A549 (cell line): ENCODE measurements around the gene TNNT2. TPM values are rescaled to one million over a fixed set of nuclear protein-coding genes. Genes with fewer than 3 reads are reported as not detected.

ENCODE experiments used
- ATAC-seq, 2 experiments: fragments of 200-7000 bp in 1 of 2; fragments of >200 bp in 1 of 2; cut with Nextera tagmentation in 1 of 2; cut with Tn5 transposase in 1 of 2; 3 replicates each; pipeline versions ENCODE4 v1.8.0 to v1.9.1; 2018 to 2020; ENCODE audit warnings: mild to moderate bottlenecking in 1 of 2, moderate library complexity in 1 of 2
- CTCF ChIA-PET: fragments of 300-600 bp; sonication (Branson Sonifier 250); formaldehyde crosslinking; extraction: SDS; loops from one replicate; lab custom pipeline; 2021; ENCODE audit warnings: antibody characterized with exemption, inconsistent platforms; lab: Yijun Ruan, JAX
- POLR2A ChIA-PET: fragments of 350-600 bp; formaldehyde crosslinking; extraction: SDS; loops from one replicate; lab custom pipeline; 2021; ENCODE audit warnings: antibody characterized with exemption, inconsistent platforms; lab: Yijun Ruan, JAX
- DNase-seq, 2 experiments: peaks; one replicate each; pipeline versions ENCODE4 v3.0.0 to v3.0.0-alpha.2; 2011 to 2016; ENCODE audit warnings: low read depth in 1 of 2, low spot score in 1 of 2
- FAIRE-seq: peaks from 2 replicates; lab custom pipeline; 2011; peaks lifted over from hg19 to GRCh38; lab: Jason Lieb, UNC
- H3K27ac ChIP-seq, 2 experiments: fragments of >200 bp; sonication (Bioruptor Twin); formaldehyde crosslinking; 3 replicates each; pipeline ENCODE4 v1.5.1; 2016 to 2017
- H3K4me1 ChIP-seq: fragments of >200 bp; sonication (Bioruptor Twin); formaldehyde crosslinking; 3 replicates; pipeline ENCODE4 v1.6.1; 2016
- H3K4me2 ChIP-seq: fragments of >200 bp; sonication (Bioruptor Twin); formaldehyde crosslinking; 3 replicates; pipeline ENCODE4 v1.6.1; 2016
- H3K4me3 ChIP-seq: fragments of >200 bp; sonication (Bioruptor Twin); formaldehyde crosslinking; 3 replicates; pipeline ENCODE4 v1.5.1; 2016
- H3K9me3 ChIP-seq: fragments of >200 bp; sonication (Bioruptor Twin); formaldehyde crosslinking; 3 replicates; pipeline ENCODE4 v1.6.1; 2016
- BHLHE40 ChIP-seq: IDR thresholded peaks from 2 replicates; pipeline ENCODE4 v1.6.1; 2012; ENCODE audit warnings: low read depth, low read length, inconsistent platforms
- CBX8 ChIP-seq: fragments of 200-600 bp; sonication (generic); IDR thresholded peaks from 2 replicates; pipeline ENCODE4 v1.6.1; 2016
- CEBPB ChIP-seq, 2 experiments: fragments of >200 bp in 1 of 2; sonication (Bioruptor Twin) in 1 of 2; formaldehyde crosslinking in 1 of 2; IDR thresholded peaks; 2 replicates each; pipeline ENCODE4 v1.6.1; 2012 to 2016
- CHD4 ChIP-seq: fragments of 200-600 bp; sonication (generic); IDR thresholded peaks from 2 replicates; pipeline ENCODE4 v1.6.1; 2016; ENCODE audit warnings: antibody characterized with exemption, mild to moderate bottlenecking, borderline replicate concordance
- GATA3 ChIP-seq: IDR thresholded peaks from 2 replicates; pipeline ENCODE4 v1.6.1; 2012; ENCODE audit warnings: borderline replicate concordance
- HOXA7 ChIP-seq: fragments of 250-450 bp; sonication (Bioruptor Pico); IDR thresholded peaks from 2 replicates; pipeline ENCODE4 v1.5.0; 2020; ENCODE audit warnings: mild to moderate bottlenecking, moderate library complexity
- JUNB ChIP-seq: fragments of >200 bp; sonication (Bioruptor Twin); formaldehyde crosslinking; IDR thresholded peaks from 2 replicates; pipeline ENCODE4 v1.6.1; 2016
- KDM1A ChIP-seq: fragments of 200-600 bp; sonication (generic); IDR thresholded peaks from 2 replicates; pipeline ENCODE4 v1.6.1; 2016; ENCODE audit warnings: low read depth, mild to moderate bottlenecking
- KDM5A ChIP-seq: fragments of 200-600 bp; sonication (generic); IDR thresholded peaks from 2 replicates; pipeline ENCODE4 v1.6.1; 2016; ENCODE audit warnings: antibody characterized with exemption, mild to moderate bottlenecking
- NPAS2 ChIP-seq: fragments of 250-450 bp; sonication (Bioruptor Pico); IDR thresholded peaks from 2 replicates; pipeline ENCODE4 v1.8.0; 2022; ENCODE audit warnings: mild to moderate bottlenecking, moderate library complexity, borderline replicate concordance
- RAD21 ChIP-seq, 2 experiments: fragments of >200 bp in 1 of 2; sonication (Bioruptor Twin) in 1 of 2; formaldehyde crosslinking in 1 of 2; IDR thresholded peaks in 1 of 2; conservative IDR thresholded peaks in 1 of 2; 2 replicates in 1 of 2; 3 replicates in 1 of 2; pipeline ENCODE4 v1.6.1; 2012 to 2018; ENCODE audit warnings: inconsistent platforms in 1 of 2
- RFX5 ChIP-seq: fragments of 450-650 bp; IDR thresholded peaks from 2 replicates; pipeline ENCODE4 v1.7.1; 2014; ENCODE audit warnings: antibody characterized with exemption, mild to moderate bottlenecking, moderate library complexity
- RNF2 ChIP-seq: fragments of 200-600 bp; sonication (generic); IDR thresholded peaks from 2 replicates; pipeline ENCODE4 v1.6.1; 2016; ENCODE audit warnings: low read depth, mild to moderate bottlenecking, antibody characterized with exemption, moderate library complexity, borderline replicate concordance
- TFCP2L1 ChIP-seq: fragments of 250-450 bp; sonication (Bioruptor Pico); IDR thresholded peaks from 2 replicates; pipeline ENCODE4 v1.5.0; 2021; ENCODE audit warnings: mild to moderate bottlenecking
- ZFP36 ChIP-seq: fragments of 450-650 bp; IDR thresholded peaks from 2 replicates; pipeline ENCODE4 v1.6.1; 2014; ENCODE audit warnings: borderline replicate concordance; ENCODE audit not compliant: partially characterized antibody
- ZNF302 ChIP-seq: fragments of 250-450 bp; sonication (Bioruptor Pico); IDR thresholded peaks from 2 replicates; pipeline ENCODE4 v1.9.0; 2021; ENCODE audit warnings: inconsistent platforms, mild to moderate bottlenecking, moderate library complexity
- WGBS: methylation state at CpG from one replicate; pipeline ENCODE4 v1.1.6; 2017; ENCODE audit errors: missing lambda C conversion rate; 5-methylcytosine and 5-hydroxymethylcytosine counted together
- polyA plus RNA-seq, 4 experiments: library from polyadenylated mRNA; depleted of rRNA in 3 of 4; stranded (reverse); fragments of >200 nt; fragmentation: RNase III in 1 of 4; extraction: RNeasy Plus Mini Kit Qiagen cat#74134 plus additional on column Dnase treatment in 1 of 4; gene quantifications; 2 replicates in 3 of 4; 3 replicates in 1 of 4; pipeline ENCODE4 v1.2.3, GENCODE V29; 2011 to 2017
- TF ChIP-seq, protein P1 (sequence below): IDR thresholded peaks from 2 replicates; pipeline ENCODE4 v1.6.1; 2012; ENCODE audit warnings: low read depth, borderline replicate concordance
- TF ChIP-seq, protein P2 (sequence below): fragments of 150-350 bp; IDR thresholded peaks from 2 replicates; pipeline ENCODE4 v1.6.1; 2014; ENCODE audit warnings: low read depth, mild to moderate bottlenecking, low read length
- TF ChIP-seq, protein P3 (sequence below): fragments of 250-450 bp; sonication (Bioruptor Pico); IDR thresholded peaks from 2 replicates; pipeline ENCODE4 v1.5.0; 2020; ENCODE audit warnings: low read depth, mild to moderate bottlenecking, moderate library complexity

The TNNT2 gene
- polyA plus RNA-seq, 2 of the 4 experiments (the other 2 are of a cell fraction) = 0.09 TPM; not detected in 1

DNA sequence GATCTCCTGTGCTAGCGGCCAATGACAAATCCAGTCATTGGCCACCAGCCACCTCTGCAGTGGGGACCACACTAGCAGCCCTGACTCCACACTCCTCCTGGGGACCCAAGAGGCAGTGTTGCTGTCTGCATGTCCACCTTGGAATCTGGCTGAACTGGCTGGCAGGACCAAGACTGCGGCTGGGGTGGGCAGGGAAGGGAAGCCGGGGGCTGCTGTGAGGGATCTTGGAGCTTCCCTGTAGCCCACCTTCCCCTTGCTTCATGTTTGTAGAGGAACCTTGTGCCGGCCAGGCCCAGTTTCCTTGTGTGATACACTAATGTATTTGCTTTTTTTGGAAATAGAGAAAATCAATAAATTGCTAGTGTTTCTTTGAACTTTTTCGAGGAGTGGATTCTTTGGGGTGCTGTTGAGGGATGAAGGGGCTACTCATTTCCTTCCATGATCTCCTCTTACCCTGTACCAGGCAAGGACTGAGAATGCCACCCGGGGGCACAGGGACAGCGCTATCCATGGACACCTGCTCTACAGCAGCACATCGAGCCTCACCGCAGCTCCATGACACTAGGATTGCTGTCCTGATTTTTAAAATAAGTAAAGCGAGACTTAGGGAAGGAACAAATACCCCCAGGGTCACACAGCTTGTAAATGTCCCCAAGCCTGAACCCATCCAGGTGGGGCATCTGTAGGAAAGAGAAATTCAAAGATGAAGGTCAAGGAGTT, 44.7 kb downstream of the TNNT2 start:
- no peak overlapping the region for H3K4me3 ChIP-seq
- POLR2A ChIA-PET = no interaction called here
- H3K4me2 ChIP-seq = no peak overlapping the region
- ATAC-seq (no peak), FAIRE-seq (no peak), DNase-seq (no peak)
- CTCF ChIA-PET = interaction anchor here (1.9 to 5.1 kb wide), 4 partner anchors 15 to 79 kb away, joined by 4 to 32 read pairs (median 14); no protein-coding TSS in a partner anchor
- TF ChIP-seq JUNB (no peak), CEBPB (IDR thresholded peaks at IDR 0.05) (no peak), CBX8 (no peak), CHD4 (no peak), ZFP36 (no peak), KDM1A (no peak), HOXA7 (CRISPR knock-in tag) (no peak)
- TF ChIP-seq, protein P1, sequence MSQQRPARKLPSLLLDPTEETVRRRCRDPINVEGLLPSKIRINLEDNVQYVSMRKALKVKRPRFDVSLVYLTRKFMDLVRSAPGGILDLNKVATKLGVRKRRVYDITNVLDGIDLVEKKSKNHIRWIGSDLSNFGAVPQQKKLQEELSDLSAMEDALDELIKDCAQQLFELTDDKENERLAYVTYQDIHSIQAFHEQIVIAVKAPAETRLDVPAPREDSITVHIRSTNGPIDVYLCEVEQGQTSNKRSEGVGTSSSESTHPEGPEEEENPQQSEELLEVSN = no peak
- H3K4me1 ChIP-seq = no peaks in the 10 kb centered on the region
- WGBS = 81% methylated on average over 10 of the region's 10 CpGs
- H3K9me3 ChIP-seq = no peaks in the 10 kb centered on the region
- no peak overlapping the region for H3K27ac ChIP-seq

DNA sequence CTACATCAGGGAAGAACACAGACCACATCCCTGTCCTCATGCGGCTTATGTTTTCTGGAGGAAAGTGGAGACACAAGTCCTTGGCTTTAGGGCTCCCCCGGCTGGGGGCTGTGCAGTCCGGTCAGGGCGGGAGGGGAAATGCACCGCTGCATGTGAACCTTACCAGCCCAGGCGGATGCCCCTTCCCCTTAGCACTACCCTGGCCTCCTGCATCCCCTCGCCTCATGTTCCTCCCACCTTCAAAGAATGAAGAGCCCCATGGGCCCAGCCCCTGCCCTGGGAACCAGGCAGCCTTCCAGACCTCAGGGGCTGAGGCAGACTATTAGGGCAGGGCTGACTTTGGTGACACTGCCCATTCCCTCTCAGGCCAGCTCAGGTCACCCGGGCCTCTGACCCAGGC, 45.5 kb downstream of the TNNT2 start:
- WGBS = 76% methylated on average over 8 of the region's 8 CpGs
- CTCF ChIA-PET = interaction anchor here (1.9 to 5.1 kb wide), 4 partner anchors 15 to 78 kb away, joined by 4 to 32 read pairs (median 14); no protein-coding TSS in a partner anchor
- no peaks in the 10 kb centered on the region for H3K9me3 ChIP-seq
- H3K27ac ChIP-seq = no peak overlapping the region
- H3K4me2 ChIP-seq = no peak overlapping the region
- ATAC-seq = no peak
- no peak for TF ChIP-seq TFCP2L1 (CRISPR knock-in tag)
- TF ChIP-seq NPAS2 = no peak
- TF ChIP-seq, protein P2, sequence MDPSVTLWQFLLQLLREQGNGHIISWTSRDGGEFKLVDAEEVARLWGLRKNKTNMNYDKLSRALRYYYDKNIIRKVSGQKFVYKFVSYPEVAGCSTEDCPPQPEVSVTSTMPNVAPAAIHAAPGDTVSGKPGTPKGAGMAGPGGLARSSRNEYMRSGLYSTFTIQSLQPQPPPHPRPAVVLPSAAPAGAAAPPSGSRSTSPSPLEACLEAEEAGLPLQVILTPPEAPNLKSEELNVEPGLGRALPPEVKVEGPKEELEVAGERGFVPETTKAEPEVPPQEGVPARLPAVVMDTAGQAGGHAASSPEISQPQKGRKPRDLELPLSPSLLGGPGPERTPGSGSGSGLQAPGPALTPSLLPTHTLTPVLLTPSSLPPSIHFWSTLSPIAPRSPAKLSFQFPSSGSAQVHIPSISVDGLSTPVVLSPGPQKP = no peak
- TF ChIP-seq ZNF302 (CRISPR knock-in tag) = no peak
- no peak for TF ChIP-seq GATA3
- TF ChIP-seq RAD21 (conservative IDR thresholded peaks at IDR 0.05 in 1 of 2, IDR thresholded peaks at IDR 0.05 in 1 of 2) = no peak
- TF ChIP-seq RNF2 = no peak
- TF ChIP-seq RFX5 = no peak
- TF ChIP-seq, protein P3, sequence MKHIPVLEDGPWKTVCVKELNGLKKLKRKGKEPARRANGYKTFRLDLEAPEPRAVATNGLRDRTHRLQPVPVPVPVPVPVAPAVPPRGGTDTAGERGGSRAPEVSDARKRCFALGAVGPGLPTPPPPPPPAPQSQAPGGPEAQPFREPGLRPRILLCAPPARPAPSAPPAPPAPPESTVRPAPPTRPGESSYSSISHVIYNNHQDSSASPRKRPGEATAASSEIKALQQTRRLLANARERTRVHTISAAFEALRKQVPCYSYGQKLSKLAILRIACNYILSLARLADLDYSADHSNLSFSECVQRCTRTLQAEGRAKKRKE (CRISPR knock-in tag) = no peak
- no peak for TF ChIP-seq KDM5A
- TF ChIP-seq, all 56 proteins: peak for 0
- no peaks in the 10 kb centered on the region for H3K4me1 ChIP-seq
- FAIRE-seq (no peak), DNase-seq (no peak)
- POLR2A ChIA-PET = no interaction called here
- no peak overlapping the region for H3K4me3 ChIP-seq

DNA sequence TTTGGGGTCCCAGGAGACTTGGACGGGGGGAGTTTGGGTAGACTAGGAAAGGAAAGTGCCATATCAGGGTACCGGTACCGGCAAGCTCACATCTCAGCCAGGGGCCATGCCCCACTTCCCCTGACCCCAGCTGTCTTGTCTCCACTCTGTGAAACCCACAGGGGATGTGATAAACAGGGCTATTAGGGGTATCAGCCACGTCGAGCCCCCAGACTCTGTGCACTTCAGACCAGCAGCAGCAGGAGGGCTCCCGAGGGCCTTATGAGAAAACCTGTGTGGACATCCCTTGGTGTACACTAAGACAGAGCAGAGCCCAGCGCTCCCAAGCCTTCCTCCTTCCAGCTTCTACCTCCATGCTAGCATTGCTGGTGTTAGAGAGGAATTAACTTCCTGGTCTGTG, 46.3 kb downstream of the TNNT2 start:
- WGBS = 65% methylated on average over 7 of the region's 7 CpGs
- Histone ChIP-seq H3K4me1 (no peaks in the 10 kb centered on the region), H3K4me2 (no peak overlapping the region), H3K9me3 (no peaks in the 10 kb centered on the region), H3K27ac (no peak overlapping the region), H3K4me3 (no peak overlapping the region)
- no peak for DNase-seq
- no peak for ATAC-seq
- POLR2A ChIA-PET = no interaction called here
- FAIRE-seq = no peak
- TF ChIP-seq BHLHE40 = no peak
- CTCF ChIA-PET = interaction anchor here (1.1 to 5.1 kb wide), 5 partner anchors 16 to 77 kb away, joined by 4 to 32 read pairs (median 5); no protein-coding TSS in a partner anchor
